Calu3 (cell line): ENCODE measurements around the gene PDK2. TPM values are rescaled to one million over a fixed set of nuclear protein-coding genes. Genes with fewer than 3 reads are reported as not detected.
A peak's percentile ranks its signal among the peaks of the same experiment; 100 is the strongest.

Source experiments
- BruUV-seq: library from RNA; stranded (reverse); fragments of 400-500 nt; replicated peaks from 2 replicates; lab custom pipeline; 2021; lab: Mats Ljungman, UMichigan
- CTCF ChIA-PET: fragments of 300-600 bp; sonication (Branson Sonifier 250); formaldehyde crosslinking; loops from one replicate; lab custom pipeline; 2022; ENCODE audit warnings: antibody characterized with exemption; lab: Charles Lee
- DNase-seq: peaks from one replicate; pipeline ENCODE4 v3.0.0; 2022
- H3K27ac Mint-ChIP-seq: one replicate; pipeline ENCODE4 v1.8.0; 2022; ENCODE audit warnings: mixed read lengths; ENCODE audit not compliant: unreplicated experiment
- H3K27me3 Mint-ChIP-seq: one replicate; pipeline ENCODE4 v1.8.0; 2022; ENCODE audit warnings: mixed read lengths; ENCODE audit not compliant: unreplicated experiment
- H3K36me3 Mint-ChIP-seq: one replicate; pipeline ENCODE4 v1.8.0; 2022; ENCODE audit warnings: mild to moderate bottlenecking, moderate library complexity, mixed read lengths; ENCODE audit not compliant: insufficient read depth, unreplicated experiment
- H3K4me1 Mint-ChIP-seq: one replicate; pipeline ENCODE4 v1.8.0; 2022; ENCODE audit warnings: mild to moderate bottlenecking, low read depth, mixed read lengths; ENCODE audit not compliant: unreplicated experiment
- H3K4me3 Mint-ChIP-seq: one replicate; pipeline ENCODE4 v1.8.0; 2022; ENCODE audit warnings: mild to moderate bottlenecking, low read depth, moderate library complexity, mixed read lengths; ENCODE audit not compliant: unreplicated experiment
- H3K9me3 Mint-ChIP-seq: one replicate; pipeline ENCODE4 v1.8.0; 2022; ENCODE audit warnings: low read depth, mixed read lengths; ENCODE audit not compliant: unreplicated experiment
- CTCF ChIP-seq: fragments of 200-600 bp; IDR thresholded peaks from one replicate; pipeline ENCODE4 v1.8.0; 2022; ENCODE audit warnings: antibody characterized with exemption; ENCODE audit not compliant: unreplicated experiment
- intact Hi-C: fragments of 100-400 bp; cut with micrococcal nuclease; formaldehyde crosslinking; loops from one replicate; pipeline ENCODE4 v1.10.0; 2022; ENCODE audit not compliant: unreplicated experiment
- total RNA-seq: library from RNA; stranded (reverse); gene quantifications from 2 replicates; pipeline ENCODE4 v1.2.3, GENCODE V29; 2022

The PDK2 gene
- total RNA-seq, 1 experiment from 2014 or later = 29.5 TPM

GRCh38 chr17:50087912-50088405 is 7.2 kb upstream of the PDK2 start:
- H3K9me3 Mint-ChIP-seq = no peaks in the 10 kb centered on the region
- DNase-seq = no peak
- H3K4me1 Mint-ChIP-seq = peaks cover 1% of the 10 kb centered on the region
- no peaks in the 10 kb centered on the region for H3K27me3 Mint-ChIP-seq
- peaks cover 91% of the 10 kb centered on the region for H3K36me3 Mint-ChIP-seq
- intact Hi-C loops = loop anchor here (1.0 to 10.0 kb wide), 2 partner anchors 61 to 203 kb away; no protein-coding TSS in a partner anchor
- peak overlapping the region; percentile 65 for H3K27ac Mint-ChIP-seq
- TF ChIP-seq CTCF = no peak
- CTCF ChIA-PET = interaction anchor here (0.7 to 1.7 kb wide), 8 partner anchors 10 to 90 kb away, joined by 3 to 35 read pairs (median 3); no protein-coding TSS in a partner anchor
- BruUV-seq = no TSS peak
- no peak overlapping the region for H3K4me3 Mint-ChIP-seq

GRCh38 chr17:50088952-50089825 is 6.0 kb upstream of the PDK2 start:
- intact Hi-C loops = loop anchor here (10.0 kb wide), 1 partner anchor 204 kb away; no protein-coding TSS in a partner anchor
- Mint-ChIP-seq H3K9me3 (no peaks in the 10 kb centered on the region), H3K4me1 (peaks cover 12% of the 10 kb centered on the region), H3K36me3 (peaks cover 91% of the 10 kb centered on the region), H3K27me3 (no peaks in the 10 kb centered on the region), H3K4me3 (no peak overlapping the region), H3K27ac (peak overlapping the region; percentile 65)
- CTCF ChIA-PET = no interaction called here
- no peak for TF ChIP-seq CTCF
- no TSS peak for BruUV-seq
- no peak for DNase-seq

GRCh38 chr17:50090071-50090470 is 5.1 kb upstream of the PDK2 start:
- H3K4me1 Mint-ChIP-seq = peaks cover 21% of the 10 kb centered on the region
- no peak for TF ChIP-seq CTCF
- CTCF ChIA-PET = no interaction called here
- H3K27me3 Mint-ChIP-seq = no peaks in the 10 kb centered on the region
- peak overlapping the region; percentile 65 for H3K27ac Mint-ChIP-seq
- no peak for DNase-seq
- H3K9me3 Mint-ChIP-seq = no peaks in the 10 kb centered on the region
- intact Hi-C loops = loop anchor here (5.0 kb wide), 1 partner anchor 33 kb away; the partner anchor contains the start of gene ITGA3
- BruUV-seq = TSS peak; percentile 71
- peaks cover 91% of the 10 kb centered on the region for H3K36me3 Mint-ChIP-seq
- H3K4me3 Mint-ChIP-seq = no peak overlapping the region

- Mint-ChIP-seq H3K36me3 (peaks cover 99% of the 10 kb centered on the region), H3K4me3 (no peak overlapping the region)
Measured at GRCh38 chr17:50090971-50091917, 3.9 kb upstream of the PDK2 start.

More at GRCh38 chr17:50090971-50091917, 3.9 kb upstream of the PDK2 start:
- Mint-ChIP-seq H3K27me3 (no peaks in the 10 kb centered on the region), H3K27ac (peak overlapping the region; percentile 65), H3K9me3 (no peaks in the 10 kb centered on the region), H3K4me1 (peaks cover 33% of the 10 kb centered on the region)
- intact Hi-C loops = loop anchor here (5.0 kb wide), 1 partner anchor 34 kb away; the partner anchor contains the start of gene ITGA3
- TF ChIP-seq CTCF = no peak
- no peak for DNase-seq
- CTCF ChIA-PET = interaction anchor here (1.1 to 3.8 kb wide), 3 partner anchors 27 to 64 kb away, joined by 4 to 34 read pairs (median 4); no protein-coding TSS in a partner anchor
- no TSS peak for BruUV-seq
